ENCODE measurements around the gene UBE2D1.
A peak's percentile ranks its signal among the peaks of the same experiment; 100 is the strongest.

UBE2D1 gene

GRCh38 chr10:58347967-58348366 is 13.2 kb downstream of the UBE2D1 start:
- FAIRE-seq (no peak), DNase-seq (ENCODE audit: insufficient read length) (no peak)
- no peak for TF ChIP-seq TAF1 (IDR thresholded peaks at IDR 0.05; ENCODE audit: borderline replicate concordance, low read depth, low read length)
- TF ChIP-seq POLR2A (IDR thresholded peaks at IDR 0.05; ENCODE audit: low read depth, low read length), result no peak
- no peak for TF ChIP-seq POLR2AphosphoS5 (IDR thresholded peaks at IDR 0.05; ENCODE audit: low read depth, low read length)

GRCh38 chr10:58348571-58349033 is 13.8 kb downstream of the UBE2D1 start:
- no peak for DNase-seq (ENCODE audit: insufficient read length)
- no peak for TF ChIP-seq POLR2A (IDR thresholded peaks at IDR 0.05; ENCODE audit: low read depth, low read length)
- no peak for TF ChIP-seq POLR2AphosphoS5 (IDR thresholded peaks at IDR 0.05; ENCODE audit: low read depth, low read length)
- TF ChIP-seq TAF1 (IDR thresholded peaks at IDR 0.05; ENCODE audit: borderline replicate concordance, low read depth, low read length), result no peak
- no peak for FAIRE-seq

- TF ChIP-seq POLR2A (IDR thresholded peaks at IDR 0.05; ENCODE audit: low read depth, low read length) (no peak), TAF1 (IDR thresholded peaks at IDR 0.05; ENCODE audit: borderline replicate concordance, low read depth, low read length) (no peak), POLR2AphosphoS5 (IDR thresholded peaks at IDR 0.05; ENCODE audit: low read depth, low read length) (no peak)
- DNase-seq (ENCODE audit: insufficient read length), result no peak
- no peak for FAIRE-seq
These were observed 15.2 kb downstream of the UBE2D1 start for GRCh38 chr10:58350023-58350422.

- no peak for FAIRE-seq
- TF ChIP-seq POLR2AphosphoS5 (IDR thresholded peaks at IDR 0.05; ENCODE audit: low read depth, low read length) (no peak), POLR2A (IDR thresholded peaks at IDR 0.05; ENCODE audit: low read depth, low read length) (no peak), TAF1 (IDR thresholded peaks at IDR 0.05; ENCODE audit: borderline replicate concordance, low read depth, low read length) (no peak)
- no peak for DNase-seq (ENCODE audit: insufficient read length)
These were observed 16.0 kb downstream of the UBE2D1 start for GRCh38 chr10:58350619-58351323.

GRCh38 chr10:58351616-58352578 is 17.1 kb downstream of the UBE2D1 start:
- no peak for TF ChIP-seq TAF1 (IDR thresholded peaks at IDR 0.05; ENCODE audit: borderline replicate concordance, low read depth, low read length)
- TF ChIP-seq POLR2A (IDR thresholded peaks at IDR 0.05; ENCODE audit: low read depth, low read length), result no peak
- no peak for TF ChIP-seq POLR2AphosphoS5 (IDR thresholded peaks at IDR 0.05; ENCODE audit: low read depth, low read length)
- no peak for DNase-seq (ENCODE audit: insufficient read length)
- FAIRE-seq, result peak; percentile 17

- DNase-seq (ENCODE audit: insufficient read length), result no peak
- TF ChIP-seq POLR2AphosphoS5 (IDR thresholded peaks at IDR 0.05; ENCODE audit: low read depth, low read length) (no peak), TAF1 (IDR thresholded peaks at IDR 0.05; ENCODE audit: borderline replicate concordance, low read depth, low read length) (no peak), POLR2A (IDR thresholded peaks at IDR 0.05; ENCODE audit: low read depth, low read length) (no peak)
- no peak for FAIRE-seq
These were observed 18.3 kb downstream of the UBE2D1 start for GRCh38 chr10:58352956-58353610.

- no peak for TF ChIP-seq POLR2AphosphoS5 (IDR thresholded peaks at IDR 0.05; ENCODE audit: low read depth, low read length)
- no peak for TF ChIP-seq TAF1 (IDR thresholded peaks at IDR 0.05; ENCODE audit: borderline replicate concordance, low read depth, low read length)
- TF ChIP-seq POLR2A (IDR thresholded peaks at IDR 0.05; ENCODE audit: low read depth, low read length), result no peak
- no peak for FAIRE-seq
- DNase-seq (ENCODE audit: insufficient read length), result no peak
These were observed 21.9 kb downstream of the UBE2D1 start for GRCh38 chr10:58356756-58357155.

GRCh38 chr10:58358314-58358933 is 23.6 kb downstream of the UBE2D1 start:
- no peak for TF ChIP-seq POLR2A (IDR thresholded peaks at IDR 0.05; ENCODE audit: low read depth, low read length)
- no peak for TF ChIP-seq POLR2AphosphoS5 (IDR thresholded peaks at IDR 0.05; ENCODE audit: low read depth, low read length)
- no peak for TF ChIP-seq TAF1 (IDR thresholded peaks at IDR 0.05; ENCODE audit: borderline replicate concordance, low read depth, low read length)
- DNase-seq (ENCODE audit: insufficient read length) (no peak), FAIRE-seq (no peak)

- DNase-seq (ENCODE audit: insufficient read length) (no peak), FAIRE-seq (no peak)
- TF ChIP-seq POLR2AphosphoS5 (IDR thresholded peaks at IDR 0.05; ENCODE audit: low read depth, low read length) (no peak), POLR2A (IDR thresholded peaks at IDR 0.05; ENCODE audit: low read depth, low read length) (no peak), TAF1 (IDR thresholded peaks at IDR 0.05; ENCODE audit: borderline replicate concordance, low read depth, low read length) (no peak)
These were observed 24.1 kb downstream of the UBE2D1 start for GRCh38 chr10:58358947-58359346.

- TF ChIP-seq POLR2A (IDR thresholded peaks at IDR 0.05; ENCODE audit: low read depth, low read length), result no peak
- TF ChIP-seq POLR2AphosphoS5 (IDR thresholded peaks at IDR 0.05; ENCODE audit: low read depth, low read length), result no peak
- TF ChIP-seq TAF1 (IDR thresholded peaks at IDR 0.05; ENCODE audit: borderline replicate concordance, low read depth, low read length), result no peak
- DNase-seq (ENCODE audit: insufficient read length) (no peak), FAIRE-seq (no peak)
These were observed 24.7 kb downstream of the UBE2D1 start for GRCh38 chr10:58359541-58359940.

Measured in GM12892 (cell line).